Esophagus muscularis mucosa (tissue), 3 donors: Measurements from ENCODE around the gene SH3BP1.

Experiments used
- CTCF ChIP-seq, 3 experiments: fragments of 200-600 bp in 2 of 3; fragments of 450-650 bp in 1 of 3; sonication (generic) in 2 of 3; IDR thresholded peaks; one replicate each; pipeline ENCODE4 v1.5.1; 2017 to 2019; ENCODE audit warnings: antibody characterized with exemption in 3 of 3, mild to moderate bottlenecking in 2 of 3, moderate library complexity in 1 of 3
- POLR2AphosphoS5 ChIP-seq, 2 donors: sonication (generic); formaldehyde crosslinking; IDR thresholded peaks; one replicate each; pipeline ENCODE4 v1.6.1; 2017; ENCODE audit warnings: antibody characterized with exemption in 2 of 2

- TF ChIP-seq CTCF (IDR thresholded peaks at IDR 0.05): no peak
- TF ChIP-seq POLR2AphosphoS5 (IDR thresholded peaks at IDR 0.05): no peak
These were observed 15.5 kb upstream of the SH3BP1 start for GRCh38 chr22:37624017-37624365.
